Activated naive CD8-positive, alpha-beta T cell (primary cell): ENCODE results near the gene ZMYND19.
"Not testable (repeated sequence)": the region's sequence is repeated elsewhere in the genome, so short reads cannot be mapped to it uniquely, and the experiment has no call there.

Source experiments
- H3K27ac Mint-ChIP-seq: one replicate; pipeline ENCODE4 v1.8.0; 2021; ENCODE audit warnings: mixed read lengths
- H3K27me3 Mint-ChIP-seq: one replicate; pipeline ENCODE4 v1.8.0; 2021; ENCODE audit warnings: mixed read lengths
- H3K36me3 Mint-ChIP-seq: one replicate; pipeline ENCODE4 v1.8.0; 2021; ENCODE audit warnings: mixed read lengths
- H3K4me1 Mint-ChIP-seq: one replicate; pipeline ENCODE4 v1.8.0; 2021; ENCODE audit warnings: low read depth, mixed read lengths
- H3K4me3 Mint-ChIP-seq: one replicate; pipeline ENCODE4 v1.8.0; 2021; ENCODE audit warnings: mild to moderate bottlenecking, mixed read lengths
- H3K9me3 Mint-ChIP-seq: one replicate; pipeline ENCODE4 v1.8.0; 2021; ENCODE audit warnings: low read depth, mixed read lengths

The ZMYND19 gene

DNA sequence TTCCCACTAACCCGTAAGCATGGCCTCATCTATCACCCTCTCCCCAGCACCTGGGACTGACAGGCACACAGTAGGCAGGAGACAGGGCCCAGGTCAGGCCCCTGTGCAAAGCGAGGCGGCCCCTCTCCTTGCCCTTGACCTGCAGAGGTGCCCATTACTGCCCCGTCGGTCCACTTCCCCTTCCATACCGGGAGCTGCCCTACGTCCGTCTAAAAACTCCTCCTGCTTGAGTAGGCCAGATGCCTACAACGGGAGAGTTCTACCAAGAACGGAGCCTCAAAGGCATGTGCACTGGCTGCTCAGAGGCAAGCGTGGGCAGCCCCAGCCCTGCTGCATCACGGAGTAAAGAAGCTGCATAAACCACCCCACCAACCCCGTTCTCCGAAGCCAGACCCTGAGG, 7.0 kb downstream of the ZMYND19 start:
- no peaks in the 10 kb centered on the region for H3K27me3 Mint-ChIP-seq
- H3K9me3 Mint-ChIP-seq, result no peaks in the 10 kb centered on the region
- peaks cover 2% of the 10 kb centered on the region for H3K36me3 Mint-ChIP-seq
- H3K4me1 Mint-ChIP-seq, result peaks cover 12% of the 10 kb centered on the region
- no peak overlapping the region for H3K27ac Mint-ChIP-seq
- H3K4me3 Mint-ChIP-seq, result no peak overlapping the region

DNA sequence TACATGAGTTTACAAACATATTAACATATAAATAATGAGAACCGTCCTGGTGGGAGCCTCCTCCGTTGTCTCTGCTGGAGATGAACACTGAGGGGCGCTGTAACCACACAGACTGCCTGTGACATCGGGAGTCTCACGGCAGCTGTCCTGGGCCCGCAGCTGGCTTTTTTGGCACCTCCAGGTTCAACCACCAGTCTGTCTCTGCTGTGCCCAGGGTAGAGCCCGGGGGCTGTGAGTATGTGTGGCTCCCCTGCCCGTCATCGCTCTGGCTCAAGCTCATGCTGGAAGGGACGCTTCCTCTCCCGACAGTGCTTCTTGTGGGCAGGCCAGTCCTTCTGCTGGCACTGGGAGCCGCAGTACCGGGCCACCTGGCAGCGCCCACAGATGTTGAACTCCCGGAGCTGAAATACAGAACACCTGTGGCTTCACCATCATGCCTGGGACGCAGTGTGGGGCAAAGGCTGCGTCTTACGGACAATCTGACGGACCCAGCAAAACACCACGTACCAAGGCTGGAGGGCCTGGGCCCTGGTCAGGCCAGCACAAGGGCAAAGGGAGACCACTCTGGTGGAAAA, 7.9 kb downstream of the ZMYND19 start:
- H3K4me1 Mint-ChIP-seq, result peaks cover 11% of the 10 kb centered on the region
- no peaks in the 10 kb centered on the region for H3K9me3 Mint-ChIP-seq
- no peak overlapping the region for H3K27ac Mint-ChIP-seq
- no peak overlapping the region for H3K4me3 Mint-ChIP-seq
- H3K27me3 Mint-ChIP-seq, result no peaks in the 10 kb centered on the region
- H3K36me3 Mint-ChIP-seq, result no peaks in the 10 kb centered on the region

DNA sequence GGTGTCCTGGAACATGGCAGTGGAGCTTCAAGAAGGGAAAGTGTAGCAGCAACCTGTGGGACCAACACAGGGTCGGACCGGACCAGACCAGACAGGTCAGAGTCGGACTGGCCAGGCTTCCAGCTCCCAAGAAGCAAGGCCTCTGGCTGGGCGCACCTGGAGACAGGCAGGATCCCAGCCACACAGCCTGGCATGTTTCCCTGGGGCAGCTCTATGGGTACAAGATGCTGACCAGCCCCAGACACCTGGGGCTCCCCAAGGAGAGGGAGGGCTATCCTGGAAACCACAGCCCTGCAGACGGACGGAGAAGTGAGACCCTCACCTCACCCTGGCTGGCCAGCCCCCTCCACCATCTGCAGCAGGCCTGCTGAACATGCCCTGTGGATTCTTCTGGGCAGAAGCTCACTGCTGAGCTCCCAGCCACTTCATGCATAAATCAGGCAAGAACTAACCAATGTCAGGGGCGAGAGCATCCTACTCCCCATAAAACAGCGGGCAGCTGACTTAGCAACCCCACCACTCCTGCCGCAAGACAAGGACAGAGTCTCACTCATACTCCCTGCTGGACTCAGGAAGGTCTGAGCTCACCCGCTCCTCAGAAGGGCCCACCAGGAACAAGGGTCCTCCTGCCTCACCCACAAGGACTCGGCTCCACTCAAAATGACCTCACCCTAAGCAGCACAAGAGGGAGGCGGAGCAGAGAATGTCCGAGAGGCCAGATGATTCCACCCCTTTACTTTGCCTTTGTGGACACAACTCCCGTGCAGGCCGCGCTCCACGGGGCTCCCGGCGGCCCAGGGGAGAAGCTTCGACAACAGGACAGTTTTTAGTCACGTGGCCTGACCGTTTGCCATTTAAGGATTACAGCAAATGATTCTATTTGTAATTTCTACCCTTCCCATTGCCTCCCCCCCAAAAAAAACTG, 8.7 kb downstream of the ZMYND19 start:
- H3K4me1 Mint-ChIP-seq, result peaks cover 17% of the 10 kb centered on the region
- no peaks in the 10 kb centered on the region for H3K9me3 Mint-ChIP-seq
- no peaks in the 10 kb centered on the region for H3K27me3 Mint-ChIP-seq
- H3K27ac Mint-ChIP-seq, result no peak overlapping the region
- no peak overlapping the region for H3K4me3 Mint-ChIP-seq
- no peaks in the 10 kb centered on the region for H3K36me3 Mint-ChIP-seq

DNA sequence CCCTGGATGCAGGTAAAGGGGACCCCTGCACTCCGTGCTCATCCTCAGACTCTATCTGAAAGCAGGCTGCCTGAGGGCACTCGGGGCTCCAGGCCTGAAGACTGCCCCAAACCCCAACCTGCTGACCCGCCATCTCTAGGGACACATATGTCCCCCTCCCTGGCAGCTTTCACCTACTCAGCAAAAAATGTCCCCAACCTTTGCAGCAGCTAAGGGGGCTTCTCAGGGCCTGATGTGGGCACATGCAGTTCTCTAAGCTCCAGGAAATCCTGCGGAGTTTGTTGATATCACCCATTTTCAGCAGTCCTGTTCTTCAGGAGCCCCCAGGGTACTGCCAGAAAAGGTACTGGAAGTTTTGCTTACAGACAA, 9.4 kb downstream of the ZMYND19 start:
- H3K4me3 Mint-ChIP-seq, result no peak overlapping the region
- H3K27me3 Mint-ChIP-seq, result no peaks in the 10 kb centered on the region
- peaks cover 2% of the 10 kb centered on the region for H3K36me3 Mint-ChIP-seq
- H3K4me1 Mint-ChIP-seq, result peaks cover 22% of the 10 kb centered on the region
- no peak overlapping the region for H3K27ac Mint-ChIP-seq
- no peaks in the 10 kb centered on the region for H3K9me3 Mint-ChIP-seq

DNA sequence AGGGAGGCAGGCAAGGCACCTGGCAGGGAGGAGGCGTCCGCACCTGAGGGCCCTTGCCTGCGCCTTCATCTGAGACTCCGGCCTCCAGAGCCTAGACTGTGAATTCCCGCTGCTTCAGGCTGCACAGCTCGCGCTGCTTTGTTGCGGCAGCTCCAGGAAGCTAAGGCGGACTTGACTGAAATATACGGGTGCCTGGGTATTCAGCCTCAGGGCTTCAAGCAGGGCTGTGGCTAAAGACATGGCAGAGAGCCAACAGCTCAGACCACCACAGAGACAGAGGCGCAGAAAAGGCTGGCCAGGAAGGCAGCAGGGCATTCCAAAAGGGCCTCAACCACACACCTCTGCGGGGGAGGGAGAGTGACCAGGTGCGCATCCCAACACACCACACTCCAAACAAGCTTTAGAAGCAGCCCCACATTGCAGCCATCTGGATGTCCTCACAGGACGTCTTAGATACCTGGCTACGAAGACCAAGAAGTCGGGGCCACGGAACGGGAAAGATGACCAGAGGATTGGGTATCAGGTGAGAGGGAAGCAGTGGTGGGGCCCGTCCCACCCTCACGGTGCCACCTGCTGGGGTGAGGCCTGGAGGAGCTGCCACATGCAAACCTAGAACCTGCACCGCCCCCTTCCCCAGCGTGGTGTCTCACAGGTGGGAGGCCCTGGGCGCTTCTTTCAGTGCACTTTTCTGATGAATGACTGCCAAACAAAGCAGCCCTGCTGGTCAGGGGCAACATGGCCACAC, 9.9 kb downstream of the ZMYND19 start:
- Mint-ChIP-seq H3K4me1 (peaks cover 28% of the 10 kb centered on the region), H3K9me3 (no peaks in the 10 kb centered on the region), H3K27ac (no peak overlapping the region), H3K4me3 (no peak overlapping the region), H3K36me3 (peaks cover 2% of the 10 kb centered on the region), H3K27me3 (no peaks in the 10 kb centered on the region)

DNA sequence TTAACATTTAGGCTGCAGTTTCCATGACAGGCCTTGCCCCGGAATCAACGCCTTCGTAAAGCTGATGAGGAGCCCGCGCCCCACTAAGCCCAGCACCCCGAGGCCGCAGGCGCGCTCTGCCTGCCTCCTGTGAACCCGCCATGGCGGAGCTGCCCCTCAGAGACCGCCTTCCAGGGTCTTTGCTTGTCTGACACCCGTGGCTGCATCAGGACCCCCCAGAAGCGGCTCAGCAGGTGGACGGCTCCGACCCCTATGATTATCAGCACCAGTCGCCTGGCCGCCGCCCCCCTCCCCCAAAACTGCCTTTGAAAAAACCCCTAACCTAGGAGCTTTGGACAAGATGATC, 11.1 kb downstream of the ZMYND19 start:
- H3K9me3 Mint-ChIP-seq, result no peaks in the 10 kb centered on the region
- H3K4me3 Mint-ChIP-seq, result peak overlapping the region; percentile 91
- H3K27ac Mint-ChIP-seq, result no peak overlapping the region
- H3K4me1 Mint-ChIP-seq, result peaks cover 32% of the 10 kb centered on the region
- H3K27me3 Mint-ChIP-seq, result no peaks in the 10 kb centered on the region
- peaks cover 2% of the 10 kb centered on the region for H3K36me3 Mint-ChIP-seq

DNA sequence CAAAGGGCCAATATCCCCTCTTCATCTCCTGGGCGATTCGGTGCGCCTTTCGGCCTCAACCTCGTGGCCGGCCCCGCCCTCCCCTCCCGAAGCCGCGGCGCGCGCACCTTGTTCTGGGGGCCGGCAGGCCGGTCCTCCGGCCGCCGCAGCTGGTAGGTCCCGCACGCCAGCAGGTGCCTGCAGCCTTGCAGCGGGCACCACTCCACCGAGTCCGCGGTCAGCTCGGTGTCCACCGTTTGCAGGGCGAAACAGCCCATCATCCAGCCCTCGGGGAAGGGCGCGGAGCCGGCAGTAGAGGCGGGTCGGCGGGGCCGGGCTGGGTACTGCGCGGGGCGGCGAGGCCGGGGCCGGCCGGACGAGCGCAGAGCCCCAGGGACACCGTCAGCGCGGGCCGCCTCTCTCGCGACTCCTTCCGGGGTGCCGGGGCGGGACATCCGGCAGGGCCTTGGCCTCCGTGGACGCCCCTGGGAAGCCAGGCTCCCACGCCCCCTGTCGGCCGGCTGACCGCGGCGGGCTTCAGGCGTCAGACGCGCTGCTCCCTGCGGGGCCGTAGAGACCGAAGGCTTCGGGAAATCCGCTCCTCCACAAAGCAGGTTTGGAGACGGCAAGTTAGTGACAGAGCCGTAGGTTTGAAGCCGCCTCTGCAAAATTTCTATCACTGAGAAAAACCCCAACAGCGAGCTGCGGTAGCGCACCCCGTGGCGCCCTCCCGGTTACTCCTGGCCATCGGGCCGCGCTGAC, 11.6 kb downstream of the ZMYND19 start, which contains the start of gene DPH7:
Gene DPH7, minus strand, starts transcription at position 408 of the 741 bp plus-strand sequence. Its CDS starts 148 bp downstream, at position 260.
- Mint-ChIP-seq H3K4me1 (peaks cover 32% of the 10 kb centered on the region), H3K36me3 (peaks cover 2% of the 10 kb centered on the region), H3K27ac (peak within 1 kb of the TSS; percentile 68), H3K27me3 (no peaks in the 10 kb centered on the region), H3K9me3 (no peaks in the 10 kb centered on the region), H3K4me3 (peak within 1 kb of the TSS; percentile 91)

DNA sequence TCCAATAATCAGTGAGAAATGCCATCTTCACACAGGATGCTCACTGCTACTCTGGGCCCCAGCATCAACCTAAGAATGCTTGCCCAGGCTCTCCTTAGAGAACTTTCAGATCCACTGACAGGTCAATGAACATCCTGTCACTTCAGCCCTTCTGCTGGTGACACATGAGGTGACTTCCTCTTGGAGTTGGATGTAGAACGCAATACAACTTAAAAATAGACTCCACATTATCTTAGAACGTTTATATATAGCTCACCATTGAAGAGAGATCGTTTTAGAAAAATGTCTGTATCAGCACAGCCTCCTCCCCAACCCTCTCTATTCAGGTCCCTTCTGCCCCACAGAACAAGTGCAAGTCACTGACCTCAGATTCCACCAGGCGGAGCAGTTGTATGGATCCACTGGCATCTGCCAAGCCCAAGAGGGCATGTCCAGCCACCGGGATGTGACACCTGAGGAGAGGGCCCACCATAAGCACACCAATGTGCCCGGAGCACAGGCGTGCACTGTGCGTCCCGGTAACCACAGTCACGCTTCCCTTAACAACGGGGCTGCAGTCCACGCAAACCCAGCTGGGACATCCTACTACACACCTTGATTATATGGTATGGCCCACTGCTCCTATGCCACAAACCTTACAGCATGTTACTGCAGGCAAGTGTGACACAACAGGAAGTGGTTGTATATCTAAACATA, 14.4 kb downstream of the ZMYND19 start:
- no peaks in the 10 kb centered on the region for H3K9me3 Mint-ChIP-seq
- no peaks in the 10 kb centered on the region for H3K27me3 Mint-ChIP-seq
- H3K27ac Mint-ChIP-seq, result peak overlapping the region; percentile 46
- H3K4me1 Mint-ChIP-seq, result peaks cover 32% of the 10 kb centered on the region
- peaks cover 2% of the 10 kb centered on the region for H3K36me3 Mint-ChIP-seq
- peak overlapping the region; percentile 91 for H3K4me3 Mint-ChIP-seq

DNA sequence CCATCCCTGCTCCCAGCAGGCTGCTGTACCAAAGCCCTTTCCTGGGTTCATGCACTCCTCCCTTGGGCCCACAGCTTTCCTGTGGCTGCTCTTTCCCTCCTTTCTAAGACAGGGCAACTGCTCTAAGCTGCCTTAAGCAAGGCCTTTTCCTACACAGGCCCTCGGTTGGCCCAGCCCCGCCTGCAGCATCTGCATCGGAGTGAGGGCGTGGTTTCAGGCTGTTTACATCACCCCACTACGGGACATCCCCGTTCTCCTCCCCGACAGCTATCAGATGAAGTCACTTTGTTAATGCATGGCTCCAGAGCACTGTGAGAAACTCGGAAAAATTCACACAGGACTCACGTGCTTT, 15.0 kb downstream of the ZMYND19 start:
- H3K4me3 Mint-ChIP-seq, result peak overlapping the region; percentile 91
- H3K27me3 Mint-ChIP-seq, result no peaks in the 10 kb centered on the region
- H3K36me3 Mint-ChIP-seq, result peaks cover 6% of the 10 kb centered on the region
- H3K27ac Mint-ChIP-seq, result no peak overlapping the region
- H3K9me3 Mint-ChIP-seq, result no peaks in the 10 kb centered on the region
- H3K4me1 Mint-ChIP-seq, result peaks cover 35% of the 10 kb centered on the region

DNA sequence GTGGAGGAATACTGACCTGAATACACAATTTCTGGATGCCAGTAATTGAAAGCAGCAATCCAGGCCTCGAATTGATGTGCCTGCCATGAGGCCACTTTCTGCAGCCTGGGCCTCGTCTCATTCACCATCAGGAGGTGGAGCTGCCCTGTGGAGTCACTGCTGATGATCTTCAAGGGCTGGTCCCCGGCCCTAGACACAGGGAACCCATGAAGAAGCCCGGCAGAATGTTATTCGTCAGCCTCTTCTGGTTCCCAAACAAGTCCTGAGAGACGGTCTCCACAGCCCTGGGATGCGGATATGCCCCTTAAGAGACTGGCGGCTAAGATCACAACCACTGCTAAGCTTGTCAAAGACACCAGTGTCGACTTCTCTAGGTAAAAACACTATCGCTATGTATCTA, 16.1 kb downstream of the ZMYND19 start:
- Mint-ChIP-seq H3K4me3 (no peak overlapping the region), H3K27ac (no peak overlapping the region), H3K4me1 (peaks cover 33% of the 10 kb centered on the region), H3K27me3 (no peaks in the 10 kb centered on the region), H3K9me3 (no peaks in the 10 kb centered on the region), H3K36me3 (peaks cover 8% of the 10 kb centered on the region)

DNA sequence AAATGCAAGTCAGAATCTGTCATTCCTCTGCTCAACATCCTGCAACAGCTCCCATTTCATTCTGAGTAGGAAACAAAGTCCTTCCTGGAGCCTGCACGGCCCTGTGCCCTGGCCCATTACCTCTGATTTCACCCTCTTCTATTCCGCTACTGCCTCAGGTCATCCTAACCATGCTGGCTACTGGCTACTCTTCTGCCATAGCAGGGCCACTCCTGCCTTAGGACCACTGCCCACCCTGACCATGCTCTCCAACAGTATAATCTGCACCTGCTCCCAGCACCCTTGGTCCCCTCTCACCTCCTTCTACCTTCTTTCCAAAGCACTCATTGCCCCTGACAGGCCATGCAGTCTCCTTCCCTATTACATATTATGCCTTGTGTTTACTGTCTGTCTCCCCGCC, 19.7 kb downstream of the ZMYND19 start:
- peaks cover 10% of the 10 kb centered on the region for H3K4me1 Mint-ChIP-seq
- H3K4me3 Mint-ChIP-seq, result no peak overlapping the region
- H3K9me3 Mint-ChIP-seq, result no peaks in the 10 kb centered on the region
- no peak overlapping the region for H3K27ac Mint-ChIP-seq
- peaks cover 7% of the 10 kb centered on the region for H3K36me3 Mint-ChIP-seq
- H3K27me3 Mint-ChIP-seq, result no peaks in the 10 kb centered on the region

DNA sequence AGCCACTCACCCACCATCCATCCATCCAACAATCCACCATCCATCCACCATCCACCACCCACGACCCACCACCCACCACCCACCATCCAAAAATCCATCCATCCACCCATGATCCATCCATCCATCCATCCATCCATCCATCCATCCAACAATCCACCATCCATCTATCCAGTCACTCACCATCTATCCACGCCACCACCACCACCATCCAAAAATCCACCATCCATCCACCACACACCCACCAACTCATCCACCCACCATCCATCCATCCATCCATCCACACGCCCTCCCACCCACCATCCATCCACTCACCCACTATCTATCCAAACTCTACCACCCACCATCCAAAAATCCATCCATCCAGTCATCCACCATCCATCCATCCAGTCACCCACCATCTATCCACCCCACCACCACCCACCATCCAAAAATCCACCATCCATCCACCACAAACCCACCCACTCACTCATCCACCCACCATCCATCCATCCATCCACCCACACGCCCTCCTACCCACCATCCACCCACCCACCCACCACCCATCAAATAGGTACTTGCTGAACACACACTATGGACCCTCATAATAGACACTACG, 20.6 kb downstream of the ZMYND19 start:
- Mint-ChIP-seq H3K36me3 (peaks cover 7% of the 10 kb centered on the region), H3K4me1 (peaks cover 4% of the 10 kb centered on the region), H3K27me3 (no peaks in the 10 kb centered on the region), H3K4me3 (no peak overlapping the region), H3K27ac (no peak overlapping the region), H3K9me3 (no peaks in the 10 kb centered on the region)

DNA sequence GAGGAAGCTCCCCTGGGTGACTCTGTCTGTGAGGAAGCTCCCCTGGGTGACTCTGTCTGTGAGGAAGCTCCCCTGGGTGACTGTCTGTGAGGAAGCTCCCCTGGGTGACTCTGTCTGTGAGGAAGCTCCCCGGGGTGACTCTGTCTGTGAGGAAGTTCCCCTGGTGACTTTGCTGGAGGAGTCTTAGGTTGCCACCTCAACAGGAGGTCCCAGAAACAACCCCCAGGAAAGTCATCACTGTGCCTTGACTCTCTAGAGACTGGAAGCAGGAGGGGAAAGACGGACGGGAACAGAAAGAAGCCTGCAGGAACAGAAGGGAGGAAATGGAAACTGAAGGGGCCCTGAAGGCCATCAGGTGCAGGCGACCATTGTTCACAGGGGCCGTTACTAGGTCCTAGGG, 21.9 kb downstream of the ZMYND19 start:
- H3K27ac Mint-ChIP-seq, H3K9me3 Mint-ChIP-seq, H3K27me3 Mint-ChIP-seq, H3K36me3 Mint-ChIP-seq, H3K4me3 Mint-ChIP-seq, H3K4me1 Mint-ChIP-seq: not testable (repeated sequence)

DNA sequence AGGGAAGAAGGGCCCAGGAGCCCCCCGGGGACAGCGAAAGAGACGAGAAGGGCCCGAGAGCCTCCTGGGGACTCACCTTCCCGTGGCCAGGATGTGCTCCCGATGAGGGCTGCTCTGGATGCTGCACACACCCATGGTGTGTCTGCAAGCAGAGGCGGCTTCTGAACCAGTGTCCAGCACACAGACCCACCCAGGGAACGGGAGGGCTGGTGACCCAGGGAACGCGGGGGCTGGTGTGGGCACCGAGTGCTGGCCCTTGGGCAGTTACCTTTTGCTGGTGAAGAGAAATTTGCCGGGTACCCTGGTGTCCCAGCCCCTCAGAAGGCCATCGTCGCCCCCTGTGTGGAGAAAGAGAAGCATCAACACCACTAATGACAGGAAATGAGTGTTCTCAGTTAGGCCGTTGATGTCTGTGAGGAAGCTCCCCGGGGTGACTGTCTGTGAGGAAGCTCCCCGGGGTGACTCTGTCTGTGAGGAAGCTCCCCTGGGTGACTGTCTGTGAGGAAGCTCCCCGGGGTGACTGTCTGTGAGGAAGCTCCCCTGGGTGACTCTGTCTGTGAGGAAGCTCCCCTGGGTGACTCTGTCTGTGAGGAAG, 25.4 kb downstream of the ZMYND19 start:
- Mint-ChIP-seq H3K27ac (no peak overlapping the region), H3K4me3 (no peak overlapping the region), H3K4me1 (no peaks in the 10 kb centered on the region), H3K36me3 (peaks cover 2% of the 10 kb centered on the region), H3K27me3 (no peaks in the 10 kb centered on the region), H3K9me3 (no peaks in the 10 kb centered on the region)
